Neural crest cell (in vitro differentiated cells): ENCODE data around the gene KCNH4. TPM values are rescaled to one million over a fixed set of nuclear protein-coding genes. Genes with fewer than 3 reads are reported as not detected.

Experiments used
- DNase-seq: peaks from one replicate; pipeline ENCODE4 v3.0.0; 2021; ENCODE audit warnings: low read depth, mixed read lengths, low spot score
- H3K27ac Mint-ChIP-seq: one replicate; pipeline ENCODE4 v1.8.0; 2021; ENCODE audit warnings: mild to moderate bottlenecking, mixed read lengths; ENCODE audit not compliant: unreplicated experiment
- H3K27me3 Mint-ChIP-seq: 2 replicates; pipeline ENCODE4 v1.8.0; 2021; ENCODE audit warnings: low read depth, mild to moderate bottlenecking, mixed read lengths
- H3K36me3 Mint-ChIP-seq: 2 replicates; pipeline ENCODE4 v1.8.0; 2021; ENCODE audit warnings: low read depth, mild to moderate bottlenecking, mixed read lengths
- H3K4me1 Mint-ChIP-seq: 2 replicates; pipeline ENCODE4 v1.8.0; 2021; ENCODE audit warnings: mixed read lengths
- H3K4me3 Mint-ChIP-seq: one replicate; pipeline ENCODE4 v1.8.0; 2021; ENCODE audit warnings: mild to moderate bottlenecking, mixed read lengths
- H3K9me3 Mint-ChIP-seq: 2 replicates; pipeline ENCODE4 v1.8.0; 2021; ENCODE audit warnings: mixed read lengths
- total RNA-seq: library from RNA; stranded (reverse); gene quantifications from 2 replicates; pipeline ENCODE4 v1.2.1, GENCODE V29; 2021
- TF ChIP-seq, protein P1 (sequence below): fragments of 200-600 bp; sonication (generic); conservative IDR thresholded peaks from 2 replicates; pipeline ENCODE4 v1.5.0; 2021; ENCODE audit warnings: antibody characterized with exemption, mild to moderate bottlenecking

Gene KCNH4
- total RNA-seq, 1 donor from 2014 or later, result 0.05 TPM

DNA sequence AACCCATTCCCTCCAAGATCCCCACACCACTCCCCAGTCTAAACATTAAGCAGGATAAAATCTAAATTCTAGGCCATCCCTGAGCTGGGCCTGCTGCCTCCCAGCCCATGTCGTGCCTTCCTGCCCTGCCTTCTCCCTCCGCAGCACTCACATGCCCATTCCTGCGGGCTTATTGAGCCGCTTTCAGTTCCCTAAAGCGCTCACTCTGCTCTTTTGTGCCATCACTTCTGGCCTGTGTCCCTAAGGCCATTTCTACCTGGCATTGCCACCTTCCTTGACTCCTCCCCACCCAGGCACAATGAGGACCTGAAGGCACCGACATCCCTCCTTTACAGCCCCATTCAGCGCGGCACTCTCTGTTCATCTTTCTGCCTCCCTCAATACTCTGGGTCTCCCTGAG lies 13.1 kb downstream of the KCNH4 start:
- Mint-ChIP-seq H3K4me3 (no peak overlapping the region), H3K36me3 (no peaks in the 10 kb centered on the region), H3K9me3 (no peaks in the 10 kb centered on the region), H3K4me1 (peaks cover 9% of the 10 kb centered on the region), H3K27me3 (peaks cover 22% of the 10 kb centered on the region), H3K27ac (no peak overlapping the region)
- no peak for DNase-seq
- TF ChIP-seq, protein P1, sequence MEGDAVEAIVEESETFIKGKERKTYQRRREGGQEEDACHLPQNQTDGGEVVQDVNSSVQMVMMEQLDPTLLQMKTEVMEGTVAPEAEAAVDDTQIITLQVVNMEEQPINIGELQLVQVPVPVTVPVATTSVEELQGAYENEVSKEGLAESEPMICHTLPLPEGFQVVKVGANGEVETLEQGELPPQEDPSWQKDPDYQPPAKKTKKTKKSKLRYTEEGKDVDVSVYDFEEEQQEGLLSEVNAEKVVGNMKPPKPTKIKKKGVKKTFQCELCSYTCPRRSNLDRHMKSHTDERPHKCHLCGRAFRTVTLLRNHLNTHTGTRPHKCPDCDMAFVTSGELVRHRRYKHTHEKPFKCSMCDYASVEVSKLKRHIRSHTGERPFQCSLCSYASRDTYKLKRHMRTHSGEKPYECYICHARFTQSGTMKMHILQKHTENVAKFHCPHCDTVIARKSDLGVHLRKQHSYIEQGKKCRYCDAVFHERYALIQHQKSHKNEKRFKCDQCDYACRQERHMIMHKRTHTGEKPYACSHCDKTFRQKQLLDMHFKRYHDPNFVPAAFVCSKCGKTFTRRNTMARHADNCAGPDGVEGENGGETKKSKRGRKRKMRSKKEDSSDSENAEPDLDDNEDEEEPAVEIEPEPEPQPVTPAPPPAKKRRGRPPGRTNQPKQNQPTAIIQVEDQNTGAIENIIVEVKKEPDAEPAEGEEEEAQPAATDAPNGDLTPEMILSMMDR, result no peak

DNA sequence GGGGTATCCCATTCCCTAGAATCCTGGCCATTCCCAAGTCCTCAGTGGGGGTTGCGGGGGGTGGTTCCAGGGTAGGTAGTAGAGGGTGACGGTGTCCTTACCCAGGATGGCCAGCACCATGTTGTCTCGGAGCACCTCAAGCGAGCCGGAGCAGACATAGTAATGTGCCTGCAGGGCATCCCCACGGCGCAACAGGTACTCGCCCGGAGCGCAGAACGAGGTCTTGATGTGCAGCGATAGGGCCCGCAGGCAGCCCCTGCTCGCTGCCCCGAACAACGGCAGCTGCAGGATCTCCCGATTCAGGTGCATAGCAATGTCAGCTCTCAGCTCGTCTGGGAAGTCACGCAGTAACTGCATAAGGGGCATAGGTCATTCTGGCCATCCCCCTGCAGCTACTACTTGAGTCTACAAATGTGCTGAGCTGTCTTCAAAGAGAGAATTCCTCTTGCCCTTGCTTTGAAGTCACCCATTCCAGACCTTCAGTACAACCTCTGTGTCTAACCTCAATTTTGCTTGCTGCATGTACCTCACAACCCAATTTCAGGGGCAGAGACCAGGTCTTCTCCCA lies 14.7 kb downstream of the KCNH4 start:
- Mint-ChIP-seq H3K27me3 (peaks cover 11% of the 10 kb centered on the region), H3K4me1 (peaks cover 9% of the 10 kb centered on the region), H3K36me3 (no peaks in the 10 kb centered on the region), H3K27ac (no peak overlapping the region), H3K4me3 (no peak overlapping the region), H3K9me3 (no peaks in the 10 kb centered on the region)
- no peak for DNase-seq
- TF ChIP-seq, protein P1, result no peak

DNA sequence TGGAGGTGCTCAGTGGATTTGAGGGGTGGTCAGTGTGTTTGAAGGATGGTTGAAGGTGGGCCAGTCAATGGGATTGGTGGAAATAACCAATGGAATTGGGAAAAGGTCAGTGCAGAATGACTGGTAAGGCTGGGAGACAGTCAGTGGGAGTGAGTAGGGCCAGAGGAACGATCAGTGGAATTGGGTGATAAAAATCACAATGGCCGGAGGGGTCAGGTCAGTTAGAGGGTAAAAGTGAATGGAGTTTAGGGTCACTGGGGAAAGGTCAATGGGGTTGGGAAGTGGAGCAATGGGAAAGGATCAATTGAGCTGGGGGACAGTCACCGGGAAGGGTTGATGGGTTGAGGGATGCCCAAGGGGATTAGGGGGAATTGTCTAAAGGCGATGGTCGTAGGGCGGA lies 15.2 kb downstream of the KCNH4 start:
- H3K4me3 Mint-ChIP-seq, result no peak overlapping the region
- H3K4me1 Mint-ChIP-seq, result peaks cover 9% of the 10 kb centered on the region
- H3K36me3 Mint-ChIP-seq, result no peaks in the 10 kb centered on the region
- H3K27me3 Mint-ChIP-seq, result peaks cover 6% of the 10 kb centered on the region
- DNase-seq, result no peak
- no peaks in the 10 kb centered on the region for H3K9me3 Mint-ChIP-seq
- TF ChIP-seq, protein P1, result no peak
- H3K27ac Mint-ChIP-seq, result no peak overlapping the region

DNA sequence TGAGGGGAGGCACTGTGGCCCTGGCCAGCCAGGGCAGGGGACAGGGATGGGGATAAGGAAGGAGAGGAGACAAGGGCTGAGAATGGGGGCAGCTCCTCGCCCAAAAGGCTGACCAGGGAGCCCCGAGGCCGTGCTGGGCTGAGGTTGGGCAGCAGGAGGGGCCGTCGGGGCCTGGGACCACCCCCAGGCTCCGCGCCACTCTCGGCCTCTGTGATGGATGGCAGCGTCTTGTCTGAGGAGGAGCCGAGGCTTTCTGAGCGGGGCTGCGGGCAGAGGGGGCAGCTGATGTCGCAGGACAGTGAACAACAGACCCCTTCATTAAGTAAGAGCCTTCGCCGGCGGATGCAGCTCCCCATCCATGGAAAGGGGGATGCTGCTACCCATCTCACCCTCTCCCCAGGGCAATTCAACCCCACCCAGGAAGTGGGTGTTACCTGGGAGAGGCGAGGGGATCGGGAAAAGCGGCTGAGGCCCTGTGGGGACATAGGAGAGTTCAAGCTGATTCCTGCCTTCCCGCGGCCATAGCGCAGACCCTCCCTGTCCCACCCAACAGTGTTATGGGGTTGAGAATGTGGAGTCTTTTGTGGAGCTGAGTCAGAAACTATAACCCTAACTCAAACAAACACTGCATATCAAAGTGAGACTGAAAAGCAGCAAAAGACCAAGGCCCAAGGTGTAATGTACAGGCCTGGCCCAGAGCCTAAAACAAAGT lies 17.1 kb downstream of the KCNH4 start:
- TF ChIP-seq, protein P1, result no peak
- H3K4me3 Mint-ChIP-seq, result no peak overlapping the region
- H3K36me3 Mint-ChIP-seq, result no peaks in the 10 kb centered on the region
- H3K9me3 Mint-ChIP-seq, result no peaks in the 10 kb centered on the region
- no peak overlapping the region for H3K27ac Mint-ChIP-seq
- DNase-seq, result no peak
- H3K27me3 Mint-ChIP-seq, result peaks cover 3% of the 10 kb centered on the region
- peaks cover 15% of the 10 kb centered on the region for H3K4me1 Mint-ChIP-seq

DNA sequence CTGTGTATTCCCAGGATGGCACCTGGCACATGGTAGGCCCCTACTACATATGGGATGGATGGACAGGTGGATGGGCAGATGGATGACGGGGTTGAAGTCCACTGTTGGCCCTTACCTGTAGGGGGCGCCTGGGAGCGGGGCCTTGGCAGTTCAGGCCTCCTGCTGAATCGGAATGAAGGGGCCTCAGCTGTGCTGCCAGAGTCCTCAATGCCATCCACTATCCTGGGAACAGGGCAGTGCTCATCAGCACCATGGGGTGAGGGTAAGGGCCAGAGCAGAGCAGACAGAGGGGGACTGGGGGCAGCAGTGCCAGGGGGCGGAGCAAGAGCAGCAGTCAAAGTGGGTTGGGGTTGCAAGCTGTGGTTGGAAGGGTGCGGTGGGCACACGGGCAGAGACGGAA lies 17.8 kb downstream of the KCNH4 start:
- no peak for DNase-seq
- H3K36me3 Mint-ChIP-seq, result no peaks in the 10 kb centered on the region
- TF ChIP-seq, protein P1, result peak; percentile 50
- H3K27me3 Mint-ChIP-seq, result peaks cover 3% of the 10 kb centered on the region
- H3K27ac Mint-ChIP-seq, result no peak overlapping the region
- H3K4me1 Mint-ChIP-seq, result peaks cover 15% of the 10 kb centered on the region
- H3K9me3 Mint-ChIP-seq, result no peaks in the 10 kb centered on the region
- H3K4me3 Mint-ChIP-seq, result no peak overlapping the region
